ENCODE data around the gene GLIPR2.
"Not testable (repeated sequence)": the region's sequence is repeated elsewhere in the genome, so short reads cannot be mapped to it uniquely, and the experiment has no call there.

The GLIPR2 gene

GRCh38 chr9:36136272-36136893 lies at the start of gene GLIPR2:
Gene GLIPR2 (plus strand): TSS chr9:36136733. CDS start chr9:36136779, 46 bp downstream.
- Histone ChIP-seq H3K36me3 (ENCODE audit: control insufficient read depth, insufficient read depth, low read length) (no peaks in the 10 kb centered on the region; the same call in 1 of the 2 replicates), H3K4me3 (ENCODE audit: low read length) (peak within 1 kb of the TSS; percentile 54; the same call in 1 of the 2 replicates), H3K27me3 (ENCODE audit: control insufficient read depth, insufficient read depth, low read length) (peaks cover 24% of the 10 kb centered on the region), H3K27ac (ENCODE audit: low read length) (no peak within 1 kb of the TSS), H3K4me1 (ENCODE audit: control insufficient read depth, insufficient read depth, low read length) (peaks cover 13% of the 10 kb centered on the region), H3K9me3 (ENCODE audit: control insufficient read depth, insufficient read depth, low read length) (no peaks in the 10 kb centered on the region)
- no peak for DNase-seq (ENCODE audit: low read depth, low spot score)
- WGBS (ENCODE audit: insufficient coverage, insufficient read length): no CpG with 5 or more reads among the region's 83 CpGs

GRCh38 chr9:36087054-36087453 lies 49.5 kb upstream of the GLIPR2 start:
- not testable (repeated sequence) for H3K36me3 ChIP-seq (ENCODE audit: control insufficient read depth, insufficient read depth, low read length); H3K27ac ChIP-seq (ENCODE audit: low read length); DNase-seq (ENCODE audit: low read depth, low spot score); H3K9me3 ChIP-seq (ENCODE audit: control insufficient read depth, insufficient read depth, low read length); H3K4me1 ChIP-seq (ENCODE audit: control insufficient read depth, insufficient read depth, low read length); H3K27me3 ChIP-seq (ENCODE audit: control insufficient read depth, insufficient read depth, low read length); H3K4me3 ChIP-seq (ENCODE audit: low read length)

- no peaks in the 10 kb centered on the region for H3K4me1 ChIP-seq (ENCODE audit: control insufficient read depth, insufficient read depth, low read length)
- no peak for DNase-seq (ENCODE audit: low read depth, low spot score)
- H3K27me3 ChIP-seq (ENCODE audit: control insufficient read depth, insufficient read depth, low read length): no peaks in the 10 kb centered on the region
- no peaks in the 10 kb centered on the region for H3K36me3 ChIP-seq (ENCODE audit: control insufficient read depth, insufficient read depth, low read length)
- H3K27ac ChIP-seq (ENCODE audit: low read length): no peak overlapping the region
- no peaks in the 10 kb centered on the region for H3K9me3 ChIP-seq (ENCODE audit: control insufficient read depth, insufficient read depth, low read length)
- H3K4me3 ChIP-seq (ENCODE audit: low read length): no peak overlapping the region
- no CpG with 5 or more reads among the region's 3 CpGs for WGBS (ENCODE audit: insufficient coverage, insufficient read length)
These were observed 48.5 kb upstream of the GLIPR2 start for GRCh38 chr9:36088020-36088419.

GRCh38 chr9:36091026-36091953 lies 45.2 kb upstream of the GLIPR2 start:
- Histone ChIP-seq H3K27me3 (ENCODE audit: control insufficient read depth, insufficient read depth, low read length) (no peaks in the 10 kb centered on the region), H3K9me3 (ENCODE audit: control insufficient read depth, insufficient read depth, low read length) (no peaks in the 10 kb centered on the region), H3K27ac (ENCODE audit: low read length) (no peak overlapping the region), H3K4me3 (ENCODE audit: low read length) (no peak overlapping the region), H3K36me3 (ENCODE audit: control insufficient read depth, insufficient read depth, low read length) (no peaks in the 10 kb centered on the region), H3K4me1 (ENCODE audit: control insufficient read depth, insufficient read depth, low read length) (no peaks in the 10 kb centered on the region)
- no peak for DNase-seq (ENCODE audit: low read depth, low spot score)
- no CpG with 5 or more reads among the region's 8 CpGs for WGBS (ENCODE audit: insufficient coverage, insufficient read length)

GRCh38 chr9:36092014-36092413 lies 44.5 kb upstream of the GLIPR2 start:
- H3K36me3 ChIP-seq (ENCODE audit: control insufficient read depth, insufficient read depth, low read length): no peaks in the 10 kb centered on the region
- no CpG with 5 or more reads among the region's 1 CpG for WGBS (ENCODE audit: insufficient coverage, insufficient read length)
- DNase-seq (ENCODE audit: low read depth, low spot score): no peak
- no peak overlapping the region for H3K4me3 ChIP-seq (ENCODE audit: low read length)
- no peaks in the 10 kb centered on the region for H3K9me3 ChIP-seq (ENCODE audit: control insufficient read depth, insufficient read depth, low read length)
- H3K4me1 ChIP-seq (ENCODE audit: control insufficient read depth, insufficient read depth, low read length): no peaks in the 10 kb centered on the region
- H3K27ac ChIP-seq (ENCODE audit: low read length): no peak overlapping the region
- no peaks in the 10 kb centered on the region for H3K27me3 ChIP-seq (ENCODE audit: control insufficient read depth, insufficient read depth, low read length)

- Histone ChIP-seq H3K27ac (ENCODE audit: low read length) (no peak overlapping the region), H3K4me1 (ENCODE audit: control insufficient read depth, insufficient read depth, low read length) (no peaks in the 10 kb centered on the region), H3K9me3 (ENCODE audit: control insufficient read depth, insufficient read depth, low read length) (no peaks in the 10 kb centered on the region), H3K4me3 (ENCODE audit: low read length) (no peak overlapping the region), H3K27me3 (ENCODE audit: control insufficient read depth, insufficient read depth, low read length) (no peaks in the 10 kb centered on the region), H3K36me3 (ENCODE audit: control insufficient read depth, insufficient read depth, low read length) (no peaks in the 10 kb centered on the region)
- WGBS (ENCODE audit: insufficient coverage, insufficient read length): no CpG with 5 or more reads among the region's 9 CpGs
- no peak for DNase-seq (ENCODE audit: low read depth, low spot score)
These were observed 43.9 kb upstream of the GLIPR2 start for GRCh38 chr9:36092509-36093215.

- Histone ChIP-seq H3K27me3 (ENCODE audit: control insufficient read depth, insufficient read depth, low read length) (no peaks in the 10 kb centered on the region), H3K4me1 (ENCODE audit: control insufficient read depth, insufficient read depth, low read length) (no peaks in the 10 kb centered on the region), H3K27ac (ENCODE audit: low read length) (no peak overlapping the region), H3K4me3 (ENCODE audit: low read length) (no peak overlapping the region), H3K36me3 (ENCODE audit: control insufficient read depth, insufficient read depth, low read length) (no peaks in the 10 kb centered on the region), H3K9me3 (ENCODE audit: control insufficient read depth, insufficient read depth, low read length) (no peaks in the 10 kb centered on the region)
- DNase-seq (ENCODE audit: low read depth, low spot score): no peak
- no CpG with 5 or more reads among the region's 2 CpGs for WGBS (ENCODE audit: insufficient coverage, insufficient read length)
These were observed 43.1 kb upstream of the GLIPR2 start for GRCh38 chr9:36093384-36093783.

- Histone ChIP-seq H3K27me3 (ENCODE audit: control insufficient read depth, insufficient read depth, low read length) (no peaks in the 10 kb centered on the region), H3K36me3 (ENCODE audit: control insufficient read depth, insufficient read depth, low read length) (no peaks in the 10 kb centered on the region), H3K9me3 (ENCODE audit: control insufficient read depth, insufficient read depth, low read length) (no peaks in the 10 kb centered on the region), H3K27ac (ENCODE audit: low read length) (no peak overlapping the region), H3K4me3 (ENCODE audit: low read length) (no peak overlapping the region), H3K4me1 (ENCODE audit: control insufficient read depth, insufficient read depth, low read length) (no peaks in the 10 kb centered on the region)
- DNase-seq (ENCODE audit: low read depth, low spot score): no peak
- WGBS (ENCODE audit: insufficient coverage, insufficient read length): no CpG with 5 or more reads among the region's 1 CpG
These were observed 36.8 kb upstream of the GLIPR2 start for GRCh38 chr9:36099718-36100117.

- Histone ChIP-seq H3K4me1 (ENCODE audit: control insufficient read depth, insufficient read depth, low read length) (no peaks in the 10 kb centered on the region), H3K27ac (ENCODE audit: low read length) (no peak overlapping the region), H3K4me3 (ENCODE audit: low read length) (no peak overlapping the region), H3K9me3 (ENCODE audit: control insufficient read depth, insufficient read depth, low read length) (no peaks in the 10 kb centered on the region), H3K27me3 (ENCODE audit: control insufficient read depth, insufficient read depth, low read length) (no peaks in the 10 kb centered on the region), H3K36me3 (ENCODE audit: control insufficient read depth, insufficient read depth, low read length) (no peaks in the 10 kb centered on the region)
- WGBS (ENCODE audit: insufficient coverage, insufficient read length): no CpG with 5 or more reads among the region's 3 CpGs
- DNase-seq (ENCODE audit: low read depth, low spot score): no peak
These were observed 36.0 kb upstream of the GLIPR2 start for GRCh38 chr9:36100532-36100931.

- no CpG with 5 or more reads among the region's 4 CpGs for WGBS (ENCODE audit: insufficient coverage, insufficient read length)
- Histone ChIP-seq H3K36me3 (ENCODE audit: control insufficient read depth, insufficient read depth, low read length) (no peaks in the 10 kb centered on the region), H3K4me3 (ENCODE audit: low read length) (no peak overlapping the region), H3K27ac (ENCODE audit: low read length) (no peak overlapping the region), H3K9me3 (ENCODE audit: control insufficient read depth, insufficient read depth, low read length) (no peaks in the 10 kb centered on the region), H3K27me3 (ENCODE audit: control insufficient read depth, insufficient read depth, low read length) (no peaks in the 10 kb centered on the region), H3K4me1 (ENCODE audit: control insufficient read depth, insufficient read depth, low read length) (no peaks in the 10 kb centered on the region)
- DNase-seq (ENCODE audit: low read depth, low spot score): no peak
These were observed 34.4 kb upstream of the GLIPR2 start for GRCh38 chr9:36101916-36102741.
